HEK293 (cell line): ENCODE results near the gene TRMT6.

Experiments used
- CTCF ChIA-PET: fragments of 350-600 bp; formaldehyde crosslinking; extraction: SDS; loops from one replicate; lab custom pipeline; 2021; ENCODE audit warnings: antibody characterized with exemption; lab: Yijun Ruan, JAX
- POLR2A ChIA-PET: fragments of 300-600 bp; formaldehyde crosslinking; extraction: SDS; loops from one replicate; lab custom pipeline; 2020; ENCODE audit warnings: antibody characterized with exemption, inconsistent platforms; lab: Yijun Ruan, JAX
- H3K27ac ChIP-seq: fragments of 200-500 bp; sonication (Bioruptor generic); 2 replicates; pipeline ENCODE4 v1.5.1; 2014; ENCODE audit warnings: low read depth, low read length, control low read depth, inconsistent platforms; ENCODE audit errors: extremely low read depth
- H3K36me3 ChIP-seq, 2 experiments: fragments of 200-500 bp in 1 of 2; sonication (Bioruptor generic) in 1 of 2; 1 replicate in 1 of 2; 2 replicates in 1 of 2; pipeline ENCODE4 v1.5.1; 2014 to 2017; ENCODE audit warnings: inconsistent platforms in 2 of 2, low read length in 2 of 2; ENCODE audit not compliant: control insufficient read depth in 2 of 2, insufficient read depth in 1 of 2
- H3K4me1 ChIP-seq: fragments of 200-500 bp; sonication (Bioruptor generic); 2 replicates; pipeline ENCODE4 v1.5.1; 2014; ENCODE audit warnings: mild to moderate bottlenecking, low read length, inconsistent platforms; ENCODE audit not compliant: control insufficient read depth, insufficient read depth
- H3K4me3 ChIP-seq: 2 replicates; pipeline ENCODE4 v1.5.1; 2011; ENCODE audit warnings: low read depth, mild to moderate bottlenecking, control low read depth, low read length, moderate library complexity
- H3K9me3 ChIP-seq: fragments of 200-500 bp; sonication (Bioruptor generic); 2 replicates; pipeline ENCODE4 v1.5.1; 2014; ENCODE audit warnings: low read depth, low read length, inconsistent platforms; ENCODE audit not compliant: control insufficient read depth, insufficient read depth
- OVOL3 ChIP-seq: fragments of 450-650 bp; formaldehyde crosslinking; IDR thresholded peaks from 2 replicates; pipeline ENCODE4 v1.5.1; 2016; ENCODE audit warnings: missing biosample characterization, missing genetic modification characterization
- SETDB1 ChIP-seq: IDR thresholded peaks from one replicate; pipeline ENCODE4 v1.6.1; 2017; ENCODE audit warnings: mild to moderate bottlenecking, low read length, moderate library complexity, mixed read lengths; ENCODE audit not compliant: insufficient read length
- YY2 ChIP-seq: fragments of 450-650 bp; formaldehyde crosslinking; IDR thresholded peaks from 2 replicates; pipeline ENCODE4 v1.5.1; 2016; ENCODE audit warnings: missing biosample characterization, missing genetic modification characterization
- ZBTB10 ChIP-seq: fragments of 450-650 bp; formaldehyde crosslinking; IDR thresholded peaks from 2 replicates; pipeline ENCODE4 v1.5.1; 2016; ENCODE audit warnings: missing biosample characterization, missing genetic modification characterization
- ZBTB44 ChIP-seq: fragments of 450-650 bp; IDR thresholded peaks from 2 replicates; pipeline ENCODE4 v1.5.1; 2018; ENCODE audit warnings: missing biosample characterization, mild to moderate bottlenecking, missing genetic modification characterization
- ZFP37 ChIP-seq: fragments of 450-650 bp; formaldehyde crosslinking; IDR thresholded peaks from 2 replicates; pipeline ENCODE4 v1.5.1; 2016; ENCODE audit warnings: missing biosample characterization, missing genetic modification characterization
- ZNF10 ChIP-seq: fragments of 450-650 bp; formaldehyde crosslinking; IDR thresholded peaks from 2 replicates; pipeline ENCODE4 v1.5.1; 2017; ENCODE audit warnings: missing biosample characterization, missing genetic modification characterization
- ZNF133 ChIP-seq: fragments of 450-650 bp; formaldehyde crosslinking; IDR thresholded peaks from 2 replicates; pipeline ENCODE4 v1.5.1; 2016; ENCODE audit warnings: missing biosample characterization, missing genetic modification characterization
- ZNF169 ChIP-seq: fragments of 450-650 bp; formaldehyde crosslinking; IDR thresholded peaks from 2 replicates; pipeline ENCODE4 v1.5.1; 2016; ENCODE audit warnings: missing biosample characterization, missing genetic modification characterization
- ZNF214 ChIP-seq: fragments of 450-650 bp; formaldehyde crosslinking; IDR thresholded peaks from 2 replicates; pipeline ENCODE4 v1.5.1; 2017; ENCODE audit warnings: missing biosample characterization, mild to moderate bottlenecking, missing genetic modification characterization, borderline replicate concordance
- ZNF292 ChIP-seq: fragments of 450-650 bp; formaldehyde crosslinking; IDR thresholded peaks from 2 replicates; pipeline ENCODE4 v1.5.1; 2016; ENCODE audit warnings: low read depth, missing biosample characterization, missing genetic modification characterization, borderline replicate concordance
- ZNF354C ChIP-seq: fragments of 450-650 bp; formaldehyde crosslinking; IDR thresholded peaks from 2 replicates; pipeline ENCODE4 v1.5.1; 2016; ENCODE audit warnings: missing biosample characterization, missing genetic modification characterization, low read depth, borderline replicate concordance
- ZNF514 ChIP-seq: fragments of 450-650 bp; formaldehyde crosslinking; IDR thresholded peaks from 2 replicates; pipeline ENCODE4 v1.5.1; 2016; ENCODE audit warnings: missing biosample characterization, missing genetic modification characterization
- ZNF518A ChIP-seq: fragments of 450-650 bp; formaldehyde crosslinking; conservative IDR thresholded peaks from 2 replicates; pipeline ENCODE4 v1.5.1; 2016; ENCODE audit warnings: low read depth, missing biosample characterization, missing genetic modification characterization
- ZNF530 ChIP-seq: fragments of 450-650 bp; formaldehyde crosslinking; IDR thresholded peaks from 2 replicates; pipeline ENCODE4 v1.5.1; 2016; ENCODE audit warnings: low read depth, missing biosample characterization, missing genetic modification characterization
- ZNF621 ChIP-seq: fragments of 450-650 bp; formaldehyde crosslinking; IDR thresholded peaks from 2 replicates; pipeline ENCODE4 v1.5.1; 2017; ENCODE audit warnings: missing biosample characterization, missing genetic modification characterization
- ZNF626 ChIP-seq: fragments of 450-650 bp; sonication (Bioruptor Pico); formaldehyde crosslinking; IDR thresholded peaks from 2 replicates; pipeline ENCODE4 v1.5.1; 2018; ENCODE audit warnings: missing biosample characterization, missing genetic modification characterization, inconsistent platforms
- ZNF639 ChIP-seq: fragments of 450-650 bp; formaldehyde crosslinking; IDR thresholded peaks from 2 replicates; pipeline ENCODE4 v1.5.1; 2016; ENCODE audit warnings: missing biosample characterization, missing genetic modification characterization
- ZNF76 ChIP-seq: fragments of 450-650 bp; formaldehyde crosslinking; IDR thresholded peaks from 2 replicates; pipeline ENCODE4; 2016; ENCODE audit warnings: low read depth, missing biosample characterization, missing genetic modification characterization, borderline replicate concordance
- ZSCAN4 ChIP-seq: fragments of 450-650 bp; formaldehyde crosslinking; IDR thresholded peaks from 2 replicates; pipeline ENCODE4 v1.5.1; 2017; ENCODE audit warnings: missing biosample characterization, missing genetic modification characterization

TRMT6 gene

GRCh38 chr20:5899444-5899843 lies 50.9 kb downstream of the TRMT6 start:
- H3K36me3 ChIP-seq: no peaks in the 10 kb centered on the region
- no peaks in the 10 kb centered on the region for H3K9me3 ChIP-seq
- TF ChIP-seq ZNF626 (no peak), ZNF10 (tag by site-specific recombination) (no peak), ZNF514 (tag by site-specific recombination) (no peak)
- ChIA-PET POLR2A (interaction anchor here (0.6 kb wide), 1 partner anchor 634 kb away, joined by 3 read pairs; no protein-coding TSS in a partner anchor), CTCF (interaction anchor here (0.7 kb wide), 1 partner anchor 106 kb away, joined by 8 read pairs; no protein-coding TSS in a partner anchor)
- H3K27ac ChIP-seq: no peak overlapping the region
- H3K4me3 ChIP-seq: no peak overlapping the region
- no peaks in the 10 kb centered on the region for H3K4me1 ChIP-seq

GRCh38 chr20:5895626-5896025 lies 54.7 kb downstream of the TRMT6 start:
- Histone ChIP-seq H3K4me3 (no peak overlapping the region), H3K27ac (no peak overlapping the region), H3K36me3 (no peaks in the 10 kb centered on the region), H3K4me1 (no peaks in the 10 kb centered on the region), H3K9me3 (no peaks in the 10 kb centered on the region)
- POLR2A ChIA-PET: no interaction called here
- TF ChIP-seq ZNF169 (no peak), OVOL3 (no peak), ZBTB10 (tag by site-specific recombination) (no peak), ZNF214 (tag by site-specific recombination) (no peak), ZNF639 (tag by site-specific recombination) (no peak), ZNF621 (tag by site-specific recombination) (no peak), ZNF530 (tag by site-specific recombination) (no peak), ZSCAN4 (tag by site-specific recombination) (no peak)
- CTCF ChIA-PET: interaction anchor here (0.7 kb wide), 1 partner anchor 123 kb away, joined by 3 read pairs; no protein-coding TSS in a partner anchor

GRCh38 chr20:5893621-5894020 lies 56.7 kb downstream of the TRMT6 start:
- Histone ChIP-seq H3K27ac (no peak overlapping the region), H3K4me3 (no peak overlapping the region)
- CTCF ChIA-PET: no interaction called here
- TF ChIP-seq ZNF76 (tag by site-specific recombination) (no peak), ZNF292 (tag by site-specific recombination) (no peak), ZNF133 (no peak), YY2 (tag by site-specific recombination) (no peak), ZNF354C (no peak), ZNF626 (no peak), SETDB1 (no peak), ZBTB44 (no peak), ZNF518A (tag by site-specific recombination) (no peak), ZFP37 (tag by site-specific recombination) (no peak)
- TF ChIP-seq, all 188 proteins: peak for 0
- H3K9me3 ChIP-seq: no peaks in the 10 kb centered on the region
- POLR2A ChIA-PET: no interaction called here
- H3K4me1 ChIP-seq: no peaks in the 10 kb centered on the region
- H3K36me3 ChIP-seq: no peaks in the 10 kb centered on the region
